Suprapubic skin (tissue), 4 donors: ENCODE results near the gene LGALS8.

ENCODE experiments used
- CTCF ChIP-seq, 2 donors: fragments of 200-600 bp in 1 of 2; fragments of 450-650 bp in 1 of 2; sonication (generic) in 1 of 2; IDR thresholded peaks; one replicate each; pipeline ENCODE4 v1.5.1; 2016 to 2019; ENCODE audit warnings: antibody characterized with exemption in 2 of 2, mild to moderate bottlenecking in 1 of 2, moderate library complexity in 1 of 2
- EP300 ChIP-seq: sonication (generic); formaldehyde crosslinking; IDR thresholded peaks from one replicate; pipeline ENCODE4 v1.6.1; 2017; ENCODE audit warnings: antibody characterized with exemption
- POLR2A ChIP-seq, 2 donors: fragments of 450-650 bp; IDR thresholded peaks; one replicate each; pipeline ENCODE4 v1.6.1; 2017; ENCODE audit warnings: antibody characterized with exemption in 2 of 2, mild to moderate bottlenecking in 2 of 2, moderate library complexity in 2 of 2
- POLR2AphosphoS5 ChIP-seq, 3 donors: sonication (generic); formaldehyde crosslinking; IDR thresholded peaks; one replicate each; pipeline ENCODE4 v1.6.1; 2017; ENCODE audit warnings: antibody characterized with exemption in 3 of 3

DNA sequence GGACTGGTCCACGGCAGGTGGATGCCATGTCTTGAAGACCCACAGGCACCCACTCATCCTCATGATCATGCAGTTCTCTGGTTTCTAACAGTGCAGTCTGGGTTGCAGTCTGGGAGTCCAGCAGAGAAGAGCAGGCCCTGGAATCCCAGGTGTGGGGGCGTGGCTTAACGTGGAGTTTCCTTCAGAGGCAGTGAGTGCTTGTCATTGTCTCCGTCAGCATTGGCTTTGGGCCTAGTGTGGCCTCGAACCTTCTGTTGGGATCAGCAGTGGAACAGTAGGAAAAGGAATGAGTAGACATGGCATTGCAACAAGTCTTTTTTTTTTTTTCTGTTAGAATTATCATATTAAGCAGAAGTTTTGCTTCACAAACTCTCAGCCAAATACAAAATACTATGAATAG is 12.8 kb downstream of the LGALS8 start:
- TF ChIP-seq CTCF (IDR thresholded peaks at IDR 0.05) (no peak), POLR2A (IDR thresholded peaks at IDR 0.05) (no peak), POLR2AphosphoS5 (IDR thresholded peaks at IDR 0.05) (no peak), EP300 (no peak)
